ENCODE data around the gene IYD.

Gene IYD

DNA sequence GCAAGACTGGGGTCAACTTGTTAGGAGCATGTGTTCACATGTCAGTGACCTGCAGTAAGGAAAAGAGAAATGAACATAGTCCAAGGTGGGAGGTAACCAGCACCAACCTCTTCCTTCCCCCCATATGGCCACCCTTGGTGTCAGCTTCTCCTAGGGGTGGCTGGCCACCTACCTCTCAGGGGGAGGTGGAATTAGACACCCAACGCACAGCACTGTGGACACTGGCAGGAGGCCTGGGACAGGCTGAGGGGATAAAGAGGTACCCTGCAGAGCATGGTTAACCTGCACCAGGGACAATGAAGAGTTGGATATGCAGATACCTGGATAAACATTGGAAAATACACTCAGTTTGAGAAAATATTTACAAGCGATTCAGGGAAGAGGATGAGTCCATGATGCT lies 84.5 kb downstream of the IYD start:
- POLR2A ChIA-PET: no interaction called here
- TF ChIP-seq ZIC2 (tag by site-specific recombination; IDR thresholded peaks at IDR 0.05) (peak; percentile 77), ZNF221 (tag by site-specific recombination; IDR thresholded peaks at IDR 0.05; ENCODE audit: borderline replicate concordance) (no peak), GLIS1 (tag by site-specific recombination; IDR thresholded peaks at IDR 0.05) (peak; percentile 71)
- no peaks in the 10 kb centered on the region for H3K36me3 ChIP-seq (ENCODE audit: control insufficient read depth in 2 of 2, insufficient read depth in 1 of 2, low read length in 2 of 2)
- H3K4me3 ChIP-seq (ENCODE audit: low read depth, low read length): no peak overlapping the region
- H3K27ac ChIP-seq (ENCODE audit: extremely low read depth, low read depth, low read length): no peak overlapping the region
- H3K4me1 ChIP-seq (ENCODE audit: control insufficient read depth, insufficient read depth, low read length): 0 out of 2 replicates have a peak, but pooled peaks cover 4% of the 10 kb centered on the region
- CTCF ChIA-PET: no interaction called here
- H3K9me3 ChIP-seq (ENCODE audit: control insufficient read depth, insufficient read depth, low read depth, low read length): no peaks in the 10 kb centered on the region

All from HEK293 (cell line).